NCI-H446 treated with DMSO at 0.1 percent for 48 hours (cell line): ENCODE measurements around the gene MKS1.

Experiments
- DNase-seq: peaks from one replicate; lab custom pipeline; 2025; lab: John Stamatoyannopoulos, UW

Gene MKS1

GRCh38 chr17:58200024-58200633 is 18.9 kb downstream of the MKS1 start:
- no peak for DNase-seq

DNA sequence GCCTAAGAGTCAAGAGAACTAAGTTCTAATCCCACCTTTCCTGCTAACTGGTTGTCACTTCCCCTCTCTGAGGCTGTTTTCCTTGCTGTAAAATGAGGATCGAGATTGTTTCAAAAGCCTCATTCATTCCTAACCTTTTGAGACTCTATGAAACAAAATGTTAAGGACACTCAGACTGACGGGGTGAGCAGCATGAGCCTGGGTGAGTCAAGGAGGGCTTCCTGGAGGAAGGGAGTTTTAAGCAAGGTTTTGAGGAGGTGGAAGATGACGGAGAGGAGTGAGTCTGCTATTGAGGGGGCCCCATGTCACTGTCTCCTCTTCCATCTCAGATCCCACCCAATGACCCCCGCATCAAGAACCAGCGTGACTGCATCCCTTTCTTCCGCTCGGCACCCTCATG is 22.4 kb downstream of the MKS1 start:
- DNase-seq = no peak

GRCh38 chr17:58195518-58196123 is 23.4 kb downstream of the MKS1 start:
- no peak for DNase-seq

GRCh38 chr17:58193641-58194255 is 25.3 kb downstream of the MKS1 start:
- no peak for DNase-seq

- no peak for DNase-seq
Measured at GRCh38 chr17:58192612-58193011, 26.4 kb downstream of the MKS1 start, which contains the start of gene EPX. EPX (plus strand) TSS chr17:58192726; CDS start chr17:58192847, 121 bp downstream.

GRCh38 chr17:58191241-58191896 is 27.7 kb downstream of the MKS1 start:
- no peak for DNase-seq

DNA sequence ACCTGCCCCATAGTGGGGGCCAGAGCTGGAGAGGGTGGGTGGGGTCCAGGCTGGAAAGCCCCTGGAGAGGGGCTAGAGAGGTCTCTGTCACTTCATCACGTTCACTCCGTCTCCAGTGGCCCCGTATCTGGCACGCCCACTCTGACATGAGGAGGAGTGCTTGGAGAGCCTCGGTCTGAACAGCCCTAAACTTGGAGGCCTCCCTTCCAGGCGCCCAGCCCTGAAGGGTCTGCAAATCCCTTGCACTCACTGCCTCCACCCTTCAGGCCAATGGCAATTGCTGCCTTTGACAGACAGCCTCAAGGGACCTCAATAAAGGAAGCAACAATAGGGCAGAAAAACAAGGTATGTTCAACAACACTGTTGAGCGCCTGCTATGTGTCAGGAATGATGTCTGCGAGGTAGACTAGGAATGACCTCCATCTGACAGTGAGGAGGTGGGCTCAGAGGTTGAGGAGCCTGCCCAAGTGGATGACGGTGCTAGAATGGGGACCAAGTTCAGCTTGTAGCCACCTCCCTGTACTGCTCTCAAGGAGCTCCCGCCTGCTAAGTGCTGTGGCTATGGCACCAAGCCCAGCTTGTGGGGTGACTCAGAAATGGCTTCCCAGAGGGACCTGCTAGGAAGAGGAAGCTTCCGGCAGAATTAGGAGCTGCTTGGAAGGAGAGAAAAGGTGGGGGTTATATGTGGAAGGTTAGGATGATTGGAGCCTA is 29.5 kb downstream of the MKS1 start:
- DNase-seq = no peak

DNA sequence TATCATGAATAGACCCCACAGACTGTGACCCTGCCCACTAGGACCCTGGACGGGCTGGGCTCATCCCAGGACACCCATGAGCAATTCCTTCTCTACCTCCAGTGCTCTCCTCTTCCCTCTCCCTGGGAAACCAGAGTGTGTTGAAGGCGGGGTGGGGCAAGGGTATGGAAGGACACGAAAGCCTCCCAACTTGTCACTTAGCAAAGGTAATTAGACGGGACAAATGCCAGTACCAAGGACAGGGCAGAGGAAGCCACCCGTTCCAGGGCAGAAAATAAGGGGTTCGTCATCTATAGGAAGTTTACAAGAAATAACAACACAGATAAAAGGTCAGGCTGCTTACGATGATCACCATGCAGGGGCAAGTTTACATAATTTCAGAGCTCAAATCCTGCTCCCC is 31.4 kb downstream of the MKS1 start:
- DNase-seq = no peak

DNA sequence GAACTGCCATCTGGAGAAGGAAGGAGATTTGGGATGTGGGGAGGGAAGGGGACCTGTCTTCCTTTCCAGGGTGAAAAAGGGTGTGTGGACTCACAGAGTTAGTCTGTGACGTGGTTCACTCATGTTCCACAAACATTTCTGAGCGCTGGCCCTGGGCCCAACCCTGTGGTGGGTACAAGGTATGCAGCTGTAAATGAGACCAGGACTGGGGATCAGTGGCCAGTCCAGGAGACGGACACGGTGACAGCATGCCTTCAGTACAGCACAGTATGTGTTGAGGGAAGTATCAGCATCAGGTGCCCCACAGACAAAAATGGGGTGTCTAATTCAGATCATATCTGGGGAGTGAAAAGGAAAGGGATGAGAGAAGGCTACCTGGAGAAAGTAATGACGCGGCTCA is 32.0 kb downstream of the MKS1 start:
- DNase-seq = no peak

DNA sequence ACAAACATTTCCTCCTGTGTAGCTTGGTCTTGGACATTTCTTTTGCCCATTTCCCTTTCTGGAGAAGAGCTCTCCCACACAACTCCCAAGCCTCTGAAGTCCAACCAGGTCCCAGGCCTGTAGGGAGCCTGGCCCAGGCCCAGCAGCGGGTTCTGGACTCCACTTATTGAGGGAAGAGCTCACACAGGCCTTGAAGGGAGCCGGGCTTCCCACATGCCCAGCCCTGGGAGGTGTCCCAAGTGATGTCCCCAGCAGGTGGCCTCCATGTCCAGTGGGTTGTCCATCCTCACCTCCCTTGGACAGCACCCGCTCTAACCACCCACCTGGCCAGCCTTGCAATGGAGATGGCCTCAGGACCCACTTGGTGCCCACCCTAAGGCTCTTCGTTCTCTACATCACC is 32.5 kb downstream of the MKS1 start:
- no peak for DNase-seq

DNA sequence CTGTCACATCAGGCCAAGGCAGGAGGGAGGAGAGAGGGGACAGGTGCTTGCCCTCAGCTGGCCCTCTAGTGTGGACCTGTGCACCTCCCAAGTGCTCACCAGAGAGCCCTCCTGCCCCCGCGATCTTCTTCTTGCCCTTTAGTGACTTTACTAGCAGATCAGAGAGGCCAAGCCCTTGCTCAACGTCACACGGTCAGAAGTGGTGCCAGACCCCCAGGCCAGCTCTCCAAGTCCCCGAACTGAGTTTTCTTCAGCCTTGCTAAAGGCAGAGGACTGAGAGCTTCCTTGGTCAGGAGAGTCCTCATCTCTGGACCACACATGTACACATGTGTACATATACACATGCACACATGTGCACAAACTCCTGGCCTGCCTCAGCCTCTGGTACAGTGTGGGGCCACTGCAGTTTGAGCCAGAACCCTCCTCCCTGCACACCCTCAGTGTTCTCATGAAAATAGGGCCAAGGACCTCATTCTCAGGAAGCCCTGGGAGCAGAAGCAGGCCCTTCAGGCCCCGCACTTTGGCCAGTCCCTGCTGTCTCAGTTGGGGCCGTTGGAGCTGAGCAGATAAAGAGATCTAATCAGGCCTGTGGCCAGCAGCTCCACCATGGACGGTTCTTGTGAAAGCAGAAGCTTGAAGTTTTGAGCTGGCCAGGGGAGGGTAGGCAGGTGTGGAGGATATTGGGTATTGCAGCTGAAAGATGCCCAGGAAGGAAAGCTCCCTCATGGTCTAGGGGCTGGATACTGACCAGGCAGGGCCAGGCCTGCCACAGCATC is 33.9 kb downstream of the MKS1 start:
- no peak for DNase-seq

- no peak for DNase-seq
Measured at GRCh38 chr17:58184308-58184985, 34.6 kb downstream of the MKS1 start.

DNA sequence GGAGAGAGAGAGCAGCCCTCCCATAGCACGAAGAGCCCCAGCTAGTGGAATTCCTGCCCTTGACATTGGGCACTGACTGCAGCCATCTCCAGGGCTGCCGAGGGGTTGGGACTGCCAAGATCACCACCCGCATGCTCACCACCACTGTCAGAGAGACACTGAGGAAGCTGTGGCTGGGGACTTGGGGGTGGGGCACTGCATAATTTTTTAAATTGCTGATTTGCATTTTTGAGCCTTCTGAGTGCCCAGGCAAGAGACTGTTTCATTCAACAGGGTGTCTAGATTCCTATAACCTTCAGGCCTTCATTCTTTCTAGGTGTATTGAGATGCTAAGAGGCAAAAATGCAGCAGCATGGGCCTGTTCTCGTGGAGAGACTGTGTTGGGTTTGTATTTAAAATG is 35.5 kb downstream of the MKS1 start:
- DNase-seq = no peak

DNA sequence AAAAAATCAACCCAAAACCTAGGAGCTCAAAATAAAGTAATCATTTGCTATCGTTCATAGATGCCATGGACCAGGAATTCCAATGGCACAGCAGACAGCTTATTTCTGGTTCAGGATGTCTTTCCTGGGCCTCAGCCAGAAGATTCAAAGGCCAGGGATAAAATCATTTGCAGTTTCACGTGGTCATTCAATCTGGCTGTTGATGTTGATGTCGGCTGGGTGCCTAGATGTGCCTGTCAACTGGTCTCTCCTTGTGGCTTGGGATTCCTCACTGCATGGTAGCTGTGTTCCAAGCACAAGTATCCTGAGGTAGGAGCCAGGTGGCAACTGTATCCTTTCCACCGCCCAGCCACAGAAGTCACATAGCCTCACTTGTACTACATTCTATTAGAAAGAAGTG is 37.3 kb downstream of the MKS1 start:
- no peak for DNase-seq

GRCh38 chr17:58176200-58176599 is 42.9 kb downstream of the MKS1 start:
- no peak for DNase-seq

DNA sequence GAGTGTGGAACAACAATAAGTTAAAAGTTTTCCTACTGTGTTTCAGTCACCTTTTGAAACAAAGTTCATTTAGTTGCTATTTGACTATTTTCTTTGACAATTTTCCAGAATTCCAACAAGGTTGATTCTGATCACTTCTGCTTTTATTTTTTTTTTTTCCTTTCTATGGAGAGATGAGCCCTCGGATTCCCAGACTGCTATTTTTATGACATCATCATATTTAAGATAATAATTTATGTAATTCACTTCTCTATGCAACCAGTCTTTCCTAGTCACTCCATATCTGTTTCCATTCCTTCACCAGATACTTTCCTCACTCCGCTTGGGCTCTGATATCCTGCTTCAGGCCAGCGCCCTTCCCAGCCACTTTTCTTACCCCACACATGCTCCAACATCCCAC is 44.2 kb downstream of the MKS1 start:
- no peak for DNase-seq

- DNase-seq = no peak
Measured at GRCh38 chr17:58172369-58173071, 46.5 kb downstream of the MKS1 start.

DNA sequence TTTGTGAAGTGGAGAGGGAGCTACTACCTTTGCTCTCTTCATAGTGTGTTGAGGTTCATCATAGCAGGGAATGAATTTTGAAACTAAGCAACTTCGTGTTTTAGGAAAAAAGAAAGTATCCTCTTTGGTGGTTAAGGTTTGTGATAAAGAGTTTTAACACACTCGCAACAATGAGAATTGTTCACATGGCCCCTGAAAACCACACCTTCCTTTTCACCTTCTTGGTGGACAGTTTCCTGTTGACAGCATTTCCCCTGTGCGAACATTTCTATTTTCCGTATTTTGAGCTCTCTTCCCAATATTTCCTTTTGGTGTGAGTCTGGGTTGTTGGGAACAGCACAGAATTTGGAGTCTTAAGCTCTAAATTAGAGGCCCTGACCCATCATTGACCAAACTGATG is 48.4 kb downstream of the MKS1 start:
- DNase-seq = no peak

DNA sequence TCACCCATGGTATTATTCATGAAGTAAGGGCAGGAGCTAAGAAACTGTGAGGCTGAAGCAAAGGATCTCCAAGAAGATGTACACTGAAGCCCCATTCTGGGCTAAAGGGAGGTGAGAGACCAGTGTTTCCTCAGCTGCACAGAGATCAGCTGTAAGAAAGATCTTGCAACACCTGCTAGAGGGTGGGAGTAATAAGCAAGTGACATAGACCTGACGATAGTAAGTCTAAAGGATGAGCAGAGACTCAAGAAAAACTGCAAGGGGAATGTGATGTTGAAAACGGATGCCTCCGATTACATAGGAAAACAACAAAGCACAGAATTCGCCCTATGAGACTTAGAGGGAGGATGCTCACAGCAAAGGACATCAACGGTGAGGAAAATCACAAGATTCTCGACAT is 52.4 kb downstream of the MKS1 start, which contains the start of gene OR4D2:
Gene OR4D2, plus strand, starts transcription at position 301 of the 400 bp plus-strand sequence. CDS start 2,674 bp downstream, outside the sequence.
- no peak for DNase-seq

GRCh38 chr17:58165981-58166380 is 53.1 kb downstream of the MKS1 start:
- no peak for DNase-seq
